ENCODE results near the gene GRB14. TPM values are rescaled to one million over a fixed set of nuclear protein-coding genes. Genes with fewer than 3 reads are reported as not detected.

Gene GRB14
- total RNA-seq, 1 experiment from 2014 or later: 14.9 TPM

- no peak overlapping the region for H3K27ac Mint-ChIP-seq
- no peak overlapping the region for H3K4me3 Mint-ChIP-seq
- no peaks in the 10 kb centered on the region for H3K9me3 Mint-ChIP-seq
- H3K36me3 Mint-ChIP-seq: no peaks in the 10 kb centered on the region; the same call in 1 of the 2 replicates
- peaks cover 8% of the 10 kb centered on the region; the same call in 1 of the 2 replicates for H3K4me1 Mint-ChIP-seq
- POLR2A ChIA-PET: interaction anchor here (0.5 kb wide), 1 partner anchor 713 kb away, joined by 3 read pairs; no protein-coding TSS in a partner anchor
- no peak for ATAC-seq
- no peaks in the 10 kb centered on the region for H3K27me3 Mint-ChIP-seq (ENCODE audit: low read depth)
- TF ChIP-seq ZBTB21 (CRISPR knock-in tag; IDR thresholded peaks at IDR 0.05; ENCODE audit: borderline replicate concordance): no peak
- TF ChIP-seq NFATC4 (CRISPR knock-in tag; IDR thresholded peaks at IDR 0.05): no peak
- TF ChIP-seq ZNF532 (CRISPR knock-in tag; IDR thresholded peaks at IDR 0.05; ENCODE audit: borderline replicate concordance): no peak
- TF ChIP-seq ATF3 (CRISPR knock-in tag; conservative IDR thresholded peaks at IDR 0.05): no peak
- TF ChIP-seq NFE2L1 (CRISPR knock-in tag; IDR thresholded peaks at IDR 0.05): no peak
- TF ChIP-seq ERG (CRISPR knock-in tag; IDR thresholded peaks at IDR 0.05): no peak
- TF ChIP-seq ZNF671 (CRISPR knock-in tag; IDR thresholded peaks at IDR 0.05): no peak
- TF ChIP-seq ETV6 (CRISPR knock-in tag; IDR thresholded peaks at IDR 0.05): no peak
- no peak for TF ChIP-seq ZNF281 (CRISPR knock-in tag; IDR thresholded peaks at IDR 0.05)
- TF ChIP-seq RELA (CRISPR knock-in tag; IDR thresholded peaks at IDR 0.05; ENCODE audit: borderline replicate concordance): no peak
- no peak for DNase-seq (ENCODE audit: low spot score)
- CTCF ChIA-PET: interaction anchor here (0.8 kb wide), 1 partner anchor 41 kb away, joined by 3 read pairs; no protein-coding TSS in a partner anchor
Observed at GRCh38 chr2:164496881-164497280, 124.4 kb downstream of the GRB14 start.

- CTCF ChIA-PET: no interaction called here
- Mint-ChIP-seq H3K9me3 (no peaks in the 10 kb centered on the region), H3K27ac (no peak overlapping the region), H3K36me3 (no peaks in the 10 kb centered on the region; the same call in 1 of the 2 replicates), H3K4me1 (peaks cover 8% of the 10 kb centered on the region; the same call in 1 of the 2 replicates), H3K27me3 (ENCODE audit: low read depth) (no peaks in the 10 kb centered on the region), H3K4me3 (no peak overlapping the region)
- POLR2A ChIA-PET: interaction anchor here (0.5 kb wide), 1 partner anchor 712 kb away, joined by 3 read pairs; no protein-coding TSS in a partner anchor
- ATAC-seq (no peak), DNase-seq (ENCODE audit: low spot score) (no peak)
- no peak for TF ChIP-seq ERG (CRISPR knock-in tag; IDR thresholded peaks at IDR 0.05)
- TF ChIP-seq NR1H2 (CRISPR knock-in tag; IDR thresholded peaks at IDR 0.05): no peak
- no peak for TF ChIP-seq EMX1 (CRISPR knock-in tag; IDR thresholded peaks at IDR 0.05)
- no peak for TF ChIP-seq IRF2 (CRISPR knock-in tag; IDR thresholded peaks at IDR 0.05; ENCODE audit: borderline replicate concordance, low read depth)
- no peak for TF ChIP-seq FOXP4 (CRISPR knock-in tag; IDR thresholded peaks at IDR 0.05)
- no peak for TF ChIP-seq FOXJ3 (CRISPR knock-in tag; IDR thresholded peaks at IDR 0.05; ENCODE audit: borderline replicate concordance)
- no peak for TF ChIP-seq ZNF281 (CRISPR knock-in tag; IDR thresholded peaks at IDR 0.05)
- TF ChIP-seq E2F5 (CRISPR knock-in tag; IDR thresholded peaks at IDR 0.05): no peak
- no peak for TF ChIP-seq SMAD3 (CRISPR knock-in tag; IDR thresholded peaks at IDR 0.05; ENCODE audit: borderline replicate concordance)
- TF ChIP-seq ZNF671 (CRISPR knock-in tag; IDR thresholded peaks at IDR 0.05): no peak
Observed at GRCh38 chr2:164496421-164496820, 124.9 kb downstream of the GRB14 start.
